Left lung (tissue), 10 donors: Measurements from ENCODE around the gene ACAT2. TPM values are rescaled to one million over a fixed set of nuclear protein-coding genes. Genes with fewer than 3 reads are reported as not detected.
"Not testable (repeated sequence)": the region's sequence is repeated elsewhere in the genome, so short reads cannot be mapped to it uniquely, and the experiment has no call there.

ENCODE experiments used
- ATAC-seq: fragments of 200-7000 bp; cut with Tn5 transposase; one replicate; pipeline ENCODE4 v1.9.1; 2020; ENCODE audit warnings: moderate library complexity
- DNase-seq, 4 donors: peaks; one replicate each; pipeline ENCODE4 v3.0.0-alpha.2; 2013 to 2020
- H3K27ac ChIP-seq, 2 donors: fragments of 200-600 bp; sonication (generic) in 1 of 2; one replicate each; pipeline versions ENCODE4 v1.5.0 to v1.8.0; 2020 to 2021
- H3K27me3 ChIP-seq, 2 donors: fragments of 200-600 bp; sonication (generic) in 1 of 2; one replicate each; pipeline versions ENCODE4 v1.5.0 to v1.8.0; 2020 to 2021
- H3K36me3 ChIP-seq, 2 donors: fragments of 200-600 bp; sonication (generic) in 1 of 2; one replicate each; pipeline versions ENCODE4 v1.5.0 to v1.8.0; 2020 to 2021
- H3K4me1 ChIP-seq, 2 donors: fragments of 200-600 bp; one replicate each; pipeline ENCODE4 v1.8.0; 2021
- H3K4me3 ChIP-seq, 2 donors: fragments of 200-600 bp; sonication (generic) in 1 of 2; one replicate each; pipeline versions ENCODE4 v1.5.0 to v1.8.0; 2020 to 2021; ENCODE audit warnings: mild to moderate bottlenecking in 1 of 2
- H3K9me3 ChIP-seq, 2 donors: fragments of 200-600 bp; sonication (generic) in 1 of 2; one replicate each; pipeline versions ENCODE4 v1.5.0 to v1.8.0; 2020 to 2021
- intact Hi-C, 2 donors: fragments of 100-400 bp; cut with DNase I; formaldehyde crosslinking; loops; one replicate each; pipeline versions ENCODE4 v1.11.2 to v1.14.2; 2022
- polyA plus RNA-seq, 6 donors: library from polyadenylated mRNA; unstranded; fragments of 120-200 nt; gene quantifications; one replicate each; pipeline ENCODE4 v1.2.1, GENCODE V29; 2013; ENCODE audit not compliant: insufficient read length in 6 of 6
- total RNA-seq, 2 donors: library from RNA; stranded (reverse); fragmentation: NEBNext Ultra II Directional; extraction: Animal tissue kit (Norgen Biotek cat#: 25700); gene quantifications; one replicate each; pipeline ENCODE4 v1.2.1, GENCODE V29; 2021
- TF ChIP-seq, protein P1 (sequence below), 2 donors: fragments of 200-600 bp; sonication (generic) in 1 of 2; IDR thresholded peaks; one replicate each; pipeline versions ENCODE4 v1.5.0 to v1.8.0; 2021; ENCODE audit warnings: antibody characterized with exemption in 2 of 2
- donor health status: DM: no; HTN: yes; CAD: no.
- donor health status: DM: no; HTN: no; CAD: no.

Gene ACAT2
- total and polyA plus RNA-seq, 8 donors: 25.2 to 116 (median 30.9) TPM

GRCh38 chr6:159720708-159721107 is 41.1 kb upstream of the ACAT2 start:
- no peaks in the 10 kb centered on the region for H3K27me3 ChIP-seq
- peaks cover 9 to 49% of the 10 kb centered on the region in 2 donors for H3K4me1 ChIP-seq
- H3K27ac ChIP-seq: no peak overlapping the region
- H3K36me3 ChIP-seq: no peaks in the 10 kb centered on the region
- H3K4me3 ChIP-seq: no peak overlapping the region
- DNase-seq (peak in 1 of 4 donors; percentile 40), ATAC-seq (peak; percentile 36)
- TF ChIP-seq, protein P1, sequence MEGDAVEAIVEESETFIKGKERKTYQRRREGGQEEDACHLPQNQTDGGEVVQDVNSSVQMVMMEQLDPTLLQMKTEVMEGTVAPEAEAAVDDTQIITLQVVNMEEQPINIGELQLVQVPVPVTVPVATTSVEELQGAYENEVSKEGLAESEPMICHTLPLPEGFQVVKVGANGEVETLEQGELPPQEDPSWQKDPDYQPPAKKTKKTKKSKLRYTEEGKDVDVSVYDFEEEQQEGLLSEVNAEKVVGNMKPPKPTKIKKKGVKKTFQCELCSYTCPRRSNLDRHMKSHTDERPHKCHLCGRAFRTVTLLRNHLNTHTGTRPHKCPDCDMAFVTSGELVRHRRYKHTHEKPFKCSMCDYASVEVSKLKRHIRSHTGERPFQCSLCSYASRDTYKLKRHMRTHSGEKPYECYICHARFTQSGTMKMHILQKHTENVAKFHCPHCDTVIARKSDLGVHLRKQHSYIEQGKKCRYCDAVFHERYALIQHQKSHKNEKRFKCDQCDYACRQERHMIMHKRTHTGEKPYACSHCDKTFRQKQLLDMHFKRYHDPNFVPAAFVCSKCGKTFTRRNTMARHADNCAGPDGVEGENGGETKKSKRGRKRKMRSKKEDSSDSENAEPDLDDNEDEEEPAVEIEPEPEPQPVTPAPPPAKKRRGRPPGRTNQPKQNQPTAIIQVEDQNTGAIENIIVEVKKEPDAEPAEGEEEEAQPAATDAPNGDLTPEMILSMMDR (IDR thresholded peaks at IDR 0.05): peak in 1 of 2 donors; percentile 37
- intact Hi-C loops: no loop called here
- H3K9me3 ChIP-seq: no peaks in the 10 kb centered on the region

- DNase-seq, H3K4me3 ChIP-seq, H3K9me3 ChIP-seq, ATAC-seq, intact Hi-C loops, H3K27ac ChIP-seq, H3K36me3 ChIP-seq, H3K27me3 ChIP-seq: not testable (repeated sequence)
- peaks cover 1 to 45% of the 10 kb centered on the region in 2 donors for H3K4me1 ChIP-seq
Observed at GRCh38 chr6:159721981-159722380, 39.9 kb upstream of the ACAT2 start.

- no peaks in the 10 kb centered on the region for H3K9me3 ChIP-seq
- intact Hi-C loops: no loop called here
- DNase-seq: no peak
- no peaks in the 10 kb centered on the region for H3K36me3 ChIP-seq
- peaks cover 0 to 38% of the 10 kb centered on the region in 2 donors for H3K4me1 ChIP-seq
- H3K27ac ChIP-seq: no peak overlapping the region
- H3K27me3 ChIP-seq: no peaks in the 10 kb centered on the region
- no peak for ATAC-seq
- no peak overlapping the region for H3K4me3 ChIP-seq
- TF ChIP-seq, protein P1 (IDR thresholded peaks at IDR 0.05): no peak
Observed at GRCh38 chr6:159722655-159723054, 39.2 kb upstream of the ACAT2 start.

- Histone ChIP-seq H3K9me3 (no peaks in the 10 kb centered on the region), H3K27ac (no peak overlapping the region), H3K27me3 (no peaks in the 10 kb centered on the region), H3K36me3 (no peaks in the 10 kb centered on the region), H3K4me1 (peaks cover 0 to 32% of the 10 kb centered on the region in 2 donors), H3K4me3 (no peak overlapping the region)
- DNase-seq: no peak
- TF ChIP-seq, protein P1 (IDR thresholded peaks at IDR 0.05): no peak
- intact Hi-C loops: no loop called here
- no peak for ATAC-seq
Observed at GRCh38 chr6:159723259-159723658, 38.6 kb upstream of the ACAT2 start.

DNA sequence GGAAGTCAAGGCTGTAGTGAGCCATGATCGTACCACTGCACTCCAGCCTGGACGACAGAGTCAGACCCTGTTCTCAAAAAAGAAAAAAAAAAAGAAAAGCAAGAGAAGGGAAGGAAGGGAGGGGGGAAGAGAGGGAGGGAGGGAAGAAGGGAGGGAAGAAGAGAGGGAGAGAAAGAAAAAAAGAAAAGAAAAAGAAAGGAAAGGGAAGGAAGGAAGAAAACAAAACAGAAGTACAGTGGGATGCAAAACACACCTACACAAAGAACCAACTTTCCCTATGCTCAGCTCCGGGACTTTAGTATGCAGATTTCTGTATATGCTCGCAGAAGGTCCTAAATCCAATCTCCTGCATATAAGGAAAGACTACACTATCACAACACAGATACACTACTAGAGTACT is 37.1 kb upstream of the ACAT2 start:
- Histone ChIP-seq H3K27ac (no peak overlapping the region), H3K4me3 (no peak overlapping the region), H3K27me3 (no peaks in the 10 kb centered on the region), H3K36me3 (no peaks in the 10 kb centered on the region), H3K4me1 (peaks cover 3 to 43% of the 10 kb centered on the region in 2 donors), H3K9me3 (no peaks in the 10 kb centered on the region)
- intact Hi-C loops: no loop called here
- TF ChIP-seq, protein P1 (IDR thresholded peaks at IDR 0.05): no peak
- no peak for ATAC-seq
- DNase-seq: no peak

DNA sequence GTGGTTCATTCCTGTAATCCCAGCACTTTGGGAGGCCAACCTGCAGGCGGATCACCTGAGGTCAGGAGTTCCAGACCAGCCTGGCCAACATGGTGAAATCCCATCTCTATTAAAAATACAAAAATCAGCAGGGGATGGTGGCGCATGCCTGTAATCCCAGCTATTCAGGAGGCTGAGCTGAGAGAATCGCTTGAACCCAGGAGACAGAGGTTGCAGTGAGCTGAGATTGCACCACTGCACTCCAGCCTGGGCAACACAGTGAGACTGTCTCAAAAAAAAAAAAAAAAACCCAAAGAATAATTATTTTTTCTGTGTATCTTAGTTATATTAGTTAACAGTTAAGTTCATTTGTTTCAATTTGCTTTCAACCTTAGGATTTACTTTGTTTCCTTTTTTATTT is 36.6 kb upstream of the ACAT2 start:
- H3K4me1 ChIP-seq: peaks cover 3 to 47% of the 10 kb centered on the region in 2 donors
- ATAC-seq, DNase-seq, H3K9me3 ChIP-seq, intact Hi-C loops, H3K27ac ChIP-seq, H3K36me3 ChIP-seq, H3K27me3 ChIP-seq: not testable (repeated sequence)
- H3K4me3 ChIP-seq: peak overlapping the region in 1 of 2 donors; percentile 94
